Trophoblast cell (in vitro differentiated cells and primary cell): ENCODE results near the gene SINHCAF.

Source experiments
- DNase-seq, 2 donors: peaks; one replicate each; pipeline ENCODE4 v3.0.0-alpha.2; 2016
- H2AFZ ChIP-seq: 2 replicates; pipeline ENCODE4 v1.6.1; 2013; ENCODE audit warnings: low read length, moderate library complexity, mild to moderate bottlenecking; ENCODE audit not compliant: insufficient read depth, poor library complexity
- H2AK5ac ChIP-seq: 2 replicates; pipeline ENCODE4 v1.6.1; 2013; ENCODE audit warnings: mild to moderate bottlenecking, low read length
- H2BK120ac ChIP-seq: 2 replicates; pipeline ENCODE4 v1.6.1; 2013; ENCODE audit warnings: low read length, mild to moderate bottlenecking, moderate library complexity; ENCODE audit not compliant: insufficient read depth, poor library complexity
- H2BK12ac ChIP-seq: 2 replicates; pipeline ENCODE4 v1.6.1; 2013; ENCODE audit warnings: mild to moderate bottlenecking, low read length, moderate library complexity
- H2BK5ac ChIP-seq: 2 replicates; pipeline ENCODE4 v1.6.1; 2013; ENCODE audit warnings: low read length, low read depth, moderate library complexity, mild to moderate bottlenecking; ENCODE audit not compliant: poor library complexity
- H3K14ac ChIP-seq: 2 replicates; pipeline ENCODE4 v1.6.1; 2013; ENCODE audit warnings: mild to moderate bottlenecking, low read length
- H3K18ac ChIP-seq: 2 replicates; pipeline ENCODE4 v1.6.1; 2013; ENCODE audit warnings: mild to moderate bottlenecking, low read length
- H3K23ac ChIP-seq: 2 replicates; pipeline ENCODE4 v1.6.1; 2013; ENCODE audit warnings: low read length
- H3K27ac ChIP-seq: 2 replicates; pipeline ENCODE4 v1.5.1; 2013; ENCODE audit warnings: low read depth, mild to moderate bottlenecking, inconsistent platforms, low read length, moderate library complexity
- H3K27me3 ChIP-seq: 2 replicates; pipeline ENCODE4 v1.6.1; 2013; ENCODE audit warnings: inconsistent platforms, mild to moderate bottlenecking, low read length, moderate library complexity; ENCODE audit not compliant: insufficient read depth
- H3K36me3 ChIP-seq, 2 experiments: 1 replicate in 1 of 2; 2 replicates in 1 of 2; pipeline ENCODE4 v1.6.1; 2013; ENCODE audit warnings: low read length in 2 of 2, mild to moderate bottlenecking in 2 of 2, moderate library complexity in 1 of 2; ENCODE audit not compliant: insufficient read depth in 2 of 2, control insufficient read depth in 1 of 2
- H3K4ac ChIP-seq: 2 replicates; pipeline ENCODE4 v1.6.1; 2013; ENCODE audit warnings: low read depth, mild to moderate bottlenecking, low read length, moderate library complexity
- H3K4me1 ChIP-seq, 2 experiments: 1 replicate in 1 of 2; 2 replicates in 1 of 2; pipeline ENCODE4 v1.6.1; 2013; ENCODE audit warnings: low read length in 2 of 2, mild to moderate bottlenecking in 2 of 2, moderate library complexity in 1 of 2; ENCODE audit not compliant: insufficient read depth in 2 of 2, control insufficient read depth in 1 of 2
- H3K4me2 ChIP-seq: 2 replicates; pipeline ENCODE4 v1.6.1; 2013; ENCODE audit warnings: inconsistent platforms, mild to moderate bottlenecking, low read length, moderate library complexity
- H3K4me3 ChIP-seq: 2 replicates; pipeline ENCODE4 v1.5.1; 2013; ENCODE audit warnings: mild to moderate bottlenecking, low read depth, low read length, inconsistent platforms
- H3K79me1 ChIP-seq: one replicate; pipeline ENCODE4 v1.6.1; 2013; ENCODE audit warnings: low read length
- H3K79me2 ChIP-seq: 2 replicates; pipeline ENCODE4 v1.6.1; 2013; ENCODE audit warnings: low read length, mild to moderate bottlenecking; ENCODE audit not compliant: control insufficient read depth, insufficient read depth, poor library complexity
- H3K9ac ChIP-seq: 2 replicates; pipeline ENCODE4 v1.6.1; 2013; ENCODE audit warnings: mild to moderate bottlenecking, low read length
- H3K9me3 ChIP-seq: 2 replicates; pipeline ENCODE4 v1.6.1; 2013; ENCODE audit warnings: low read depth, mild to moderate bottlenecking, control low read depth, inconsistent platforms, low read length; ENCODE audit not compliant: insufficient read depth
- H4K12ac ChIP-seq: 2 replicates; pipeline ENCODE4 v1.6.1; 2013; ENCODE audit warnings: low read depth, mild to moderate bottlenecking, low read length, moderate library complexity
- H4K8ac ChIP-seq: 2 replicates; pipeline ENCODE4 v1.6.1; 2013; ENCODE audit warnings: low read depth, mild to moderate bottlenecking, low read length, moderate library complexity
- H4K91ac ChIP-seq: one replicate; pipeline ENCODE4 v1.6.1; 2013; ENCODE audit warnings: low read depth, mild to moderate bottlenecking, low read length, moderate library complexity
- WGBS: extraction: QIAGEN DNeasy Blood & Tissue Kit; methylation state at CpG from one replicate; pipeline ENCODE4 v1.1.7; 2013; ENCODE audit warnings: missing lambda C conversion rate; ENCODE audit not compliant: insufficient read length, insufficient coverage; ENCODE audit errors: extremely low coverage; 5-methylcytosine and 5-hydroxymethylcytosine counted together

SINHCAF gene

GRCh38 chr12:31301311-31301710 lies 24.6 kb downstream of the SINHCAF start:
- no peak overlapping the region for H4K8ac ChIP-seq
- H3K4me3 ChIP-seq, result no peak overlapping the region
- H2AK5ac ChIP-seq, result no peak overlapping the region
- H3K14ac ChIP-seq, result no peak overlapping the region
- H2BK120ac ChIP-seq, result no peak overlapping the region
- H2AFZ ChIP-seq, result no peak overlapping the region
- no peak overlapping the region for H3K18ac ChIP-seq
- no peak overlapping the region for H3K4me2 ChIP-seq
- H3K36me3 ChIP-seq, result peaks cover 14 to 30% of the 10 kb centered on the region in 2 experiments
- H3K4ac ChIP-seq, result peak overlapping the region; percentile 47
- H3K27me3 ChIP-seq, result no peaks in the 10 kb centered on the region
- H3K23ac ChIP-seq, result no peak overlapping the region
- no peak overlapping the region for H4K12ac ChIP-seq
- no peaks in the 10 kb centered on the region for H3K9me3 ChIP-seq
- no peak overlapping the region for H4K91ac ChIP-seq
- H3K79me1 ChIP-seq, result peaks cover 2% of the 10 kb centered on the region
- H3K9ac ChIP-seq, result no peak overlapping the region
- peaks cover 2 to 4% of the 10 kb centered on the region in 2 experiments for H3K4me1 ChIP-seq
- no CpG with 5 or more reads among the region's 2 CpGs for WGBS
- no peak for DNase-seq
- H3K79me2 ChIP-seq, result peaks cover 12% of the 10 kb centered on the region
- no peak overlapping the region for H2BK12ac ChIP-seq
- H3K27ac ChIP-seq, result no peak overlapping the region
- no peak overlapping the region for H2BK5ac ChIP-seq

- Histone ChIP-seq H2AFZ (no peak overlapping the region), H3K18ac (no peak overlapping the region), H2AK5ac (no peak overlapping the region), H2BK120ac (no peak overlapping the region), H2BK12ac (no peak overlapping the region), H3K9me3 (no peaks in the 10 kb centered on the region), H3K4me1 (peaks cover 2 to 4% of the 10 kb centered on the region in 2 experiments), H3K27ac (no peak overlapping the region), H4K12ac (no peak overlapping the region), H3K23ac (no peak overlapping the region), H3K4me3 (no peak overlapping the region), H3K14ac (no peak overlapping the region), H3K4ac (peak overlapping the region; percentile 82), H4K91ac (no peak overlapping the region), H3K36me3 (peaks cover 18 to 33% of the 10 kb centered on the region in 2 experiments), H3K79me1 (peaks cover 2% of the 10 kb centered on the region), H3K79me2 (peaks cover 12% of the 10 kb centered on the region), H3K9ac (no peak overlapping the region), H3K4me2 (no peak overlapping the region), H2BK5ac (no peak overlapping the region), H3K27me3 (no peaks in the 10 kb centered on the region), H4K8ac (no peak overlapping the region)
- peak in 1 of 2 donors; percentile 27 for DNase-seq
- WGBS, result no CpG with 5 or more reads among the region's 3 CpGs
Measured at GRCh38 chr12:31300783-31301182, 25.2 kb downstream of the SINHCAF start.

DNA sequence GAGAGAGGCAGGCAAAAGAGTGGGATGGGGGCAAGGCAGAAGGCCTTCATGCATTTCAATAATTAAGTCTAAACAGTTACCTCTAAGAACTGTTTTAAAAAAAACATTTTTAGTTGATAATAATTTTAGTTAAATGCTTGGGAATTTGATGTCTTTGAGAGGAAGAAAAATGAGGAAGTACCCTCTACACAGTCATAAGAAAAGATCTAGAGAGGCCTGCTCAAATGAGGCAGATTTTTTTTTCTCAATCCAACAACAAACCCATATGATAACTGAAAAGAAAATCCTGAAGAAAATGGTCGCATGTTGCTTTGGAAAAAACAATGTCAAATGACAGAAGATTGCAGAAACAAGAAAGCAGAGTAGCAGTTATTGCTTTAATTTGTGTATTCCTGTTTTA lies 25.6 kb downstream of the SINHCAF start:
- no peak overlapping the region for H3K23ac ChIP-seq
- no peak overlapping the region for H2BK5ac ChIP-seq
- peaks cover 2 to 4% of the 10 kb centered on the region in 2 experiments for H3K4me1 ChIP-seq
- peak overlapping the region; percentile 82 for H3K4ac ChIP-seq
- no peak overlapping the region for H2AK5ac ChIP-seq
- H3K27ac ChIP-seq, result no peak overlapping the region
- H3K36me3 ChIP-seq, result peaks cover 20 to 33% of the 10 kb centered on the region in 2 experiments
- H3K4me2 ChIP-seq, result no peak overlapping the region
- no peak overlapping the region for H2AFZ ChIP-seq
- no peak overlapping the region for H2BK12ac ChIP-seq
- H4K12ac ChIP-seq, result no peak overlapping the region
- H3K4me3 ChIP-seq, result no peak overlapping the region
- H4K91ac ChIP-seq, result no peak overlapping the region
- H3K79me1 ChIP-seq, result peaks cover 2% of the 10 kb centered on the region
- DNase-seq, result no peak
- no peaks in the 10 kb centered on the region for H3K9me3 ChIP-seq
- WGBS, result no CpG with 5 or more reads among the region's 1 CpG
- no peak overlapping the region for H3K18ac ChIP-seq
- no peaks in the 10 kb centered on the region for H3K27me3 ChIP-seq
- no peak overlapping the region for H3K9ac ChIP-seq
- no peak overlapping the region for H2BK120ac ChIP-seq
- peaks cover 12% of the 10 kb centered on the region for H3K79me2 ChIP-seq
- H4K8ac ChIP-seq, result no peak overlapping the region
- H3K14ac ChIP-seq, result no peak overlapping the region

DNA sequence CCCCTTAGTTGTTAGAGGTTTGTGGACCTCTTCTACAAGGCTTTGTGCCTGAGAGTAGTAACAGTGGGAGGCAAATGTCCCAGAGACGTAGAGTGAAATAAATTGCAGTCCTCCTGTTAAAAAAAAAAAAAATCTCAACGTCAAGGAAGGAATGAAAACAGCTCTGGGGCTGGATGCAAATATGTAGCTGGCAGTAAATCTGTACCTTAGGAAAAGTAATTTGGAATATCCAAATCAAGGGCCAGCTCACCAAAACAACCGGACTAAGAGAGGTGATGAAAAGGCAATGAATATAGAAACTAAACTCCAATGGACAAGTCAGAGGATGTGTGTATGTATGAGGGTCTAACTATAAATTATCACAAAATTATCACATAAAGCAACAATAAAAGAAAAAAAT lies 27.0 kb downstream of the SINHCAF start:
- Histone ChIP-seq H4K8ac (no peak overlapping the region), H3K23ac (no peak overlapping the region)
- WGBS, result no CpG with 5 or more reads among the region's 3 CpGs

More for the DNA sequence above, 27.0 kb downstream of the SINHCAF start:
- H4K91ac ChIP-seq, result no peak overlapping the region
- H3K27me3 ChIP-seq, result no peaks in the 10 kb centered on the region
- no peak overlapping the region for H2BK12ac ChIP-seq
- H3K79me1 ChIP-seq, result peaks cover 2% of the 10 kb centered on the region
- no peak overlapping the region for H2BK120ac ChIP-seq
- H3K4me3 ChIP-seq, result no peak overlapping the region
- peaks cover 12% of the 10 kb centered on the region for H3K79me2 ChIP-seq
- H3K9ac ChIP-seq, result no peak overlapping the region
- H3K9me3 ChIP-seq, result no peaks in the 10 kb centered on the region
- no peak overlapping the region for H2AK5ac ChIP-seq
- DNase-seq, result no peak
- peaks cover 19 to 24% of the 10 kb centered on the region in 2 experiments for H3K36me3 ChIP-seq
- peaks cover 2% of the 10 kb centered on the region in 2 experiments for H3K4me1 ChIP-seq
- no peak overlapping the region for H3K14ac ChIP-seq
- no peak overlapping the region for H3K18ac ChIP-seq
- H2AFZ ChIP-seq, result no peak overlapping the region
- peak overlapping the region; percentile 55 for H3K4ac ChIP-seq
- H3K4me2 ChIP-seq, result no peak overlapping the region
- H3K27ac ChIP-seq, result no peak overlapping the region
- no peak overlapping the region for H4K12ac ChIP-seq
- no peak overlapping the region for H2BK5ac ChIP-seq
